HepG2 (cell line): ENCODE data around the gene EFCAB8. TPM values are rescaled to one million over a fixed set of nuclear protein-coding genes. Genes with fewer than 3 reads are reported as not detected.

Experiments
- ATRX ChIP-seq: sonication (generic); formaldehyde crosslinking; IDR thresholded peaks from 2 replicates; pipeline ENCODE4 v1.4.0; 2020; ENCODE audit warnings: missing genetic modification reagents, borderline replicate concordance
- BCL6 ChIP-seq: IDR thresholded peaks from 2 replicates; pipeline ENCODE4 v1.6.1; 2016; ENCODE audit warnings: missing genetic modification reagents, missing compliant biosample characterization
- CBX5 ChIP-seq: sonication (generic); formaldehyde crosslinking; IDR thresholded peaks from 2 replicates; pipeline ENCODE4 v1.4.0; 2020; ENCODE audit warnings: missing genetic modification reagents, borderline replicate concordance
- EHMT2 ChIP-seq: fragments of 200-600 bp; sonication (generic); IDR thresholded peaks from 2 replicates; pipeline ENCODE4 v1.7.0; 2017; ENCODE audit warnings: antibody characterized with exemption, low read depth, low read length, borderline replicate concordance
- FLYWCH1 ChIP-seq: sonication (generic); formaldehyde crosslinking; IDR thresholded peaks from 2 replicates; pipeline ENCODE4 v1.8.1; 2023; ENCODE audit warnings: mild to moderate bottlenecking, missing genetic modification reagents
- FOXC1 ChIP-seq: sonication (generic); formaldehyde crosslinking; IDR thresholded peaks from 2 replicates; pipeline ENCODE4 v1.8.0; 2022; ENCODE audit warnings: mild to moderate bottlenecking, missing genetic modification reagents, borderline replicate concordance
- FOXO1 ChIP-seq: sonication (generic); formaldehyde crosslinking; IDR thresholded peaks from 2 replicates; pipeline ENCODE4 v1.4.0; 2020; ENCODE audit warnings: missing genetic modification reagents
- HOXA9 ChIP-seq: sonication (generic); formaldehyde crosslinking; IDR thresholded peaks from 2 replicates; pipeline ENCODE4 v1.8.1; 2022; ENCODE audit warnings: missing genetic modification reagents, mild to moderate bottlenecking, moderate library complexity, borderline replicate concordance
- MIER2 ChIP-seq: IDR thresholded peaks from 2 replicates; pipeline ENCODE4 v1.6.1; 2016; ENCODE audit warnings: missing biosample characterization, missing genetic modification reagents
- MYC ChIP-seq: sonication (generic); formaldehyde crosslinking; IDR thresholded peaks from 2 replicates; pipeline ENCODE4 v1.9.0; 2021; ENCODE audit warnings: missing genetic modification reagents, borderline replicate concordance
- MZF1 ChIP-seq: sonication (generic); formaldehyde crosslinking; IDR thresholded peaks from 2 replicates; pipeline ENCODE4 v1.8.1; 2023; ENCODE audit warnings: mild to moderate bottlenecking, missing genetic modification reagents, borderline replicate concordance
- PCBP2 ChIP-seq: fragments of 200-400 bp; formaldehyde crosslinking; optimal IDR thresholded peaks from 2 replicates; pipeline ENCODE3; 2018; ENCODE audit warnings: low read length, low read depth; ENCODE audit not compliant: poor library complexity, severe bottlenecking
- RCOR2 ChIP-seq: IDR thresholded peaks from 2 replicates; pipeline ENCODE4 v1.6.1; 2016; ENCODE audit warnings: missing biosample characterization, missing genetic modification reagents
- SP1 ChIP-seq, 2 experiments: fragments of 450-650 bp in 1 of 2; sonication (generic) in 1 of 2; formaldehyde crosslinking in 1 of 2; IDR thresholded peaks; 2 replicates each; pipeline versions ENCODE4 v1.4.0 to v1.6.1; 2016 to 2020; ENCODE audit warnings: missing genetic modification reagents in 1 of 2
- SP4 ChIP-seq: sonication (generic); formaldehyde crosslinking; IDR thresholded peaks from 2 replicates; pipeline ENCODE4 v1.8.1; 2023; ENCODE audit warnings: mild to moderate bottlenecking, missing genetic modification reagents
- TBL1XR1 ChIP-seq: fragments of 150-350 bp; IDR thresholded peaks from 2 replicates; pipeline ENCODE4 v1.6.1; 2014; ENCODE audit warnings: borderline replicate concordance, low read length; ENCODE audit not compliant: partially characterized antibody
- ZBTB38 ChIP-seq: sonication (generic); formaldehyde crosslinking; IDR thresholded peaks from 2 replicates; pipeline ENCODE4 v1.5.1; 2020; ENCODE audit warnings: mild to moderate bottlenecking, missing genetic modification reagents
- ZFAT ChIP-seq: sonication (generic); formaldehyde crosslinking; conservative IDR thresholded peaks from 2 replicates; pipeline ENCODE4 v1.8.1; 2023; ENCODE audit warnings: missing genetic modification reagents, inconsistent platforms
- ZFP82 ChIP-seq: sonication (generic); formaldehyde crosslinking; IDR thresholded peaks from 2 replicates; pipeline ENCODE4 v1.5.1; 2020; ENCODE audit warnings: mild to moderate bottlenecking, missing genetic modification reagents, borderline replicate concordance
- ZFP90 ChIP-seq: sonication (generic); formaldehyde crosslinking; IDR thresholded peaks from 2 replicates; pipeline ENCODE4 v1.8.0; 2022; ENCODE audit warnings: missing genetic modification reagents, mild to moderate bottlenecking, inconsistent platforms, borderline replicate concordance
- ZNF30 ChIP-seq: sonication (generic); formaldehyde crosslinking; IDR thresholded peaks from 2 replicates; pipeline ENCODE4 v1.5.0; 2020; ENCODE audit warnings: mild to moderate bottlenecking, missing genetic modification reagents
- ZNF572 ChIP-seq: sonication (generic); formaldehyde crosslinking; IDR thresholded peaks from 2 replicates; pipeline ENCODE4 v1.5.1; 2020; ENCODE audit warnings: mild to moderate bottlenecking, missing genetic modification reagents
- ZNF672 ChIP-seq: sonication (generic); formaldehyde crosslinking; IDR thresholded peaks from 2 replicates; pipeline ENCODE4 v1.8.1; 2022; ENCODE audit warnings: missing genetic modification reagents
- ZNF678 ChIP-seq: sonication (generic); formaldehyde crosslinking; IDR thresholded peaks from 2 replicates; pipeline ENCODE4 v1.4.0; 2020; ENCODE audit warnings: mild to moderate bottlenecking, missing genetic modification reagents
- ZNF788 ChIP-seq: sonication (generic); formaldehyde crosslinking; IDR thresholded peaks from 2 replicates; pipeline ENCODE4 v1.5.0; 2020; ENCODE audit warnings: mild to moderate bottlenecking, missing genetic modification reagents, borderline replicate concordance
- polyA plus RNA-seq, 8 experiments: library from polyadenylated mRNA; depleted of rRNA in 3 of 8; stranded (reverse) in 7 of 8; unstranded in 1 of 8; fragments of >200 nt; fragmentation: Illumina TruSeq in 4 of 8; extraction: Trizol in 4 of 8; gene quantifications; 2 replicates each; pipeline versions ENCODE4 v1.2.1 to v1.2.3, GENCODE V29; 2011 to 2016; ENCODE audit warnings: low read depth in 4 of 8, missing spikeins in 1 of 8, mixed read lengths in 1 of 8; ENCODE audit not compliant: insufficient read depth in 1 of 8
- total RNA-seq, 5 experiments: library from RNA; depleted of rRNA; stranded (reverse); fragments of >200 nt; fragmentation: Illumina TruSeq; extraction: Trizol; gene quantifications; 2 replicates each; pipeline ENCODE4 v1.2.3, GENCODE V29; 2016; ENCODE audit warnings: low read depth in 1 of 5
- TF ChIP-seq, protein P1 (sequence below): sonication (generic); formaldehyde crosslinking; IDR thresholded peaks from 2 replicates; pipeline ENCODE4 v1.4.0; 2020; ENCODE audit warnings: missing genetic modification reagents
- TF ChIP-seq, protein P2 (sequence below): IDR thresholded peaks from 2 replicates; pipeline ENCODE4 v1.6.1; 2018; ENCODE audit warnings: missing genetic modification reagents
- TF ChIP-seq, protein P3 (sequence below): sonication (generic); formaldehyde crosslinking; IDR thresholded peaks from 2 replicates; pipeline ENCODE4 v1.8.0; 2022; ENCODE audit warnings: mild to moderate bottlenecking, missing genetic modification reagents, moderate library complexity

EFCAB8 gene
- total and polyA plus RNA-seq, 2 of the 13 experiments (the other 11 are each of a cell fraction or from before 2014, with no cell fraction given): 0.15 to 0.22 TPM

DNA sequence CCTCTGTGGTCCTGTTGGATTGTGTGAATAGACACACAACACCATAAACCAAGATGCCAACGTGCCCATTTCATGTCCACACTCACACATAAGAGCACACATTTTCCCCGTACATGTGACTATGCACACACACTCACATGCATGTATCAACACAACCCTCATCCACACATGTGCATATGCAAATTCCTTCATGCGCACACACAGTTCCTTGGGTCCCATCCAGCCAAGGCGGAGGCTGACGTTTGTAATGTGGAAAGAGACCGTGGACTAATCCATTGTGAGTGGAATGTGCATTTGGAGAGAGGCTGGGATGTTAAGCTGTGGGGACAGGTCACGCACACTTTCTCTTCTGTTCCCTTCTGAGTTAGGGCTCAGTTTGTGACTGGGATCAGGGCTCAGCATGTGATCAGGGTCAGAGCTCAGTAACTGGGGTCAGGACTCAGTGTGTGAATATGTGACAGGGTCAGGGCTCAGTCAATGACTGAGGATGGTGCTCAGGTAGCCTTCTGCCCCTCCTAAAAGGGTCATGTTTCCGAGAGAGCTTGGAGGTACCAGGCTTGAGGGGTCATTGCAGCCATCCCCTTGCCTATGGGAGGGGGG is 148.2 kb downstream of the EFCAB8 start (continued):
- no peak for TF ChIP-seq ZFAT
- peak; percentile 2; the same call in 1 of the 2 replicates for TF ChIP-seq ZNF788 (CRISPR knock-in tag)
- no peak for TF ChIP-seq FOXO1 (CRISPR knock-in tag)
- TF ChIP-seq ZFP82: no peak
- no peak for TF ChIP-seq ZNF572 (CRISPR knock-in tag)
- TF ChIP-seq EHMT2: no peak
- TF ChIP-seq, protein P1, sequence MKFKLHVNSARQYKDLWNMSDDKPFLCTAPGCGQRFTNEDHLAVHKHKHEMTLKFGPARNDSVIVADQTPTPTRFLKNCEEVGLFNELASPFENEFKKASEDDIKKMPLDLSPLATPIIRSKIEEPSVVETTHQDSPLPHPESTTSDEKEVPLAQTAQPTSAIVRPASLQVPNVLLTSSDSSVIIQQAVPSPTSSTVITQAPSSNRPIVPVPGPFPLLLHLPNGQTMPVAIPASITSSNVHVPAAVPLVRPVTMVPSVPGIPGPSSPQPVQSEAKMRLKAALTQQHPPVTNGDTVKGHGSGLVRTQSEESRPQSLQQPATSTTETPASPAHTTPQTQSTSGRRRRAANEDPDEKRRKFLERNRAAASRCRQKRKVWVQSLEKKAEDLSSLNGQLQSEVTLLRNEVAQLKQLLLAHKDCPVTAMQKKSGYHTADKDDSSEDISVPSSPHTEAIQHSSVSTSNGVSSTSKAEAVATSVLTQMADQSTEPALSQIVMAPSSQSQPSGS: no peak; the same call in 1 of the 2 replicates
- TF ChIP-seq ATRX (CRISPR knock-in tag): no peak
- no peak for TF ChIP-seq TBL1XR1
- TF ChIP-seq SP1 (IDR thresholded peaks at IDR 0.05): no peak
- TF ChIP-seq SP1 (CRISPR knock-in tag; IDR thresholded peaks at IDR 0.05): no peak
- 0 out of 2 replicates have a peak, but pooled peaks have one; percentile 57 for TF ChIP-seq FOXC1 (CRISPR knock-in tag)
- no peak; the same call in none of the 2 replicates for TF ChIP-seq MIER2
- no peak for TF ChIP-seq ZNF30
- TF ChIP-seq FLYWCH1 (CRISPR knock-in tag): no peak
- TF ChIP-seq CBX5 (CRISPR knock-in tag): peak; percentile 46; the same call in 1 of the 2 replicates
- TF ChIP-seq BCL6 (CRISPR knock-in tag): 0 out of 2 replicates have a peak, but pooled peaks have one; percentile 10
- 0 out of 2 replicates have a peak, but pooled peaks have one; percentile 79 for TF ChIP-seq MZF1
- TF ChIP-seq HOXA9 (CRISPR knock-in tag): peak; percentile 91
- no peak; the same call in 1 of the 2 replicates for TF ChIP-seq SP4 (CRISPR knock-in tag)
- peak; percentile 40; the same call in 1 of the 2 replicates for TF ChIP-seq ZBTB38
- TF ChIP-seq ZNF678: no peak
- TF ChIP-seq, protein P2, sequence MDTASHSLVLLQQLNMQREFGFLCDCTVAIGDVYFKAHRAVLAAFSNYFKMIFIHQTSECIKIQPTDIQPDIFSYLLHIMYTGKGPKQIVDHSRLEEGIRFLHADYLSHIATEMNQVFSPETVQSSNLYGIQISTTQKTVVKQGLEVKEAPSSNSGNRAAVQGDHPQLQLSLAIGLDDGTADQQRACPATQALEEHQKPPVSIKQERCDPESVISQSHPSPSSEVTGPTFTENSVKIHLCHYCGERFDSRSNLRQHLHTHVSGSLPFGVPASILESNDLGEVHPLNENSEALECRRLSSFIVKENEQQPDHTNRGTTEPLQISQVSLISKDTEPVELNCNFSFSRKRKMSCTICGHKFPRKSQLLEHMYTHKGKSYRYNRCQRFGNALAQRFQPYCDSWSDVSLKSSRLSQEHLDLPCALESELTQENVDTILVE: no peak
- no peak for TF ChIP-seq PCBP2
- TF ChIP-seq, protein P3, sequence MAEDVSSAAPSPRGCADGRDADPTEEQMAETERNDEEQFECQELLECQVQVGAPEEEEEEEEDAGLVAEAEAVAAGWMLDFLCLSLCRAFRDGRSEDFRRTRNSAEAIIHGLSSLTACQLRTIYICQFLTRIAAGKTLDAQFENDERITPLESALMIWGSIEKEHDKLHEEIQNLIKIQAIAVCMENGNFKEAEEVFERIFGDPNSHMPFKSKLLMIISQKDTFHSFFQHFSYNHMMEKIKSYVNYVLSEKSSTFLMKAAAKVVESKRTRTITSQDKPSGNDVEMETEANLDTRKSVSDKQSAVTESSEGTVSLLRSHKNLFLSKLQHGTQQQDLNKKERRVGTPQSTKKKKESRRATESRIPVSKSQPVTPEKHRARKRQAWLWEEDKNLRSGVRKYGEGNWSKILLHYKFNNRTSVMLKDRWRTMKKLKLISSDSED (CRISPR knock-in tag): peak; percentile 93; the same call in 1 of the 2 replicates
- TF ChIP-seq ZFP90: no peak
- no peak for TF ChIP-seq ZNF672
- TF ChIP-seq RCOR2 (CRISPR knock-in tag): 0 out of 2 replicates have a peak, but pooled peaks have one; percentile 32
- no peak for TF ChIP-seq MYC (CRISPR knock-in tag)
